GM12892 (cell line): ENCODE results near the gene PRKN.

Experiments
- POLR2A ChIP-seq: IDR thresholded peaks from 2 replicates; pipeline ENCODE4 v1.6.1; 2011; ENCODE audit warnings: low read depth, low read length, control low read depth
- POLR2AphosphoS5 ChIP-seq: IDR thresholded peaks from 2 replicates; pipeline ENCODE4 v1.6.1; 2011; ENCODE audit warnings: low read depth, low read length, control low read depth
- TAF1 ChIP-seq: IDR thresholded peaks from 2 replicates; pipeline ENCODE4 v1.6.1; 2011; ENCODE audit warnings: low read depth, mild to moderate bottlenecking, control low read depth, low read length, borderline replicate concordance

DNA sequence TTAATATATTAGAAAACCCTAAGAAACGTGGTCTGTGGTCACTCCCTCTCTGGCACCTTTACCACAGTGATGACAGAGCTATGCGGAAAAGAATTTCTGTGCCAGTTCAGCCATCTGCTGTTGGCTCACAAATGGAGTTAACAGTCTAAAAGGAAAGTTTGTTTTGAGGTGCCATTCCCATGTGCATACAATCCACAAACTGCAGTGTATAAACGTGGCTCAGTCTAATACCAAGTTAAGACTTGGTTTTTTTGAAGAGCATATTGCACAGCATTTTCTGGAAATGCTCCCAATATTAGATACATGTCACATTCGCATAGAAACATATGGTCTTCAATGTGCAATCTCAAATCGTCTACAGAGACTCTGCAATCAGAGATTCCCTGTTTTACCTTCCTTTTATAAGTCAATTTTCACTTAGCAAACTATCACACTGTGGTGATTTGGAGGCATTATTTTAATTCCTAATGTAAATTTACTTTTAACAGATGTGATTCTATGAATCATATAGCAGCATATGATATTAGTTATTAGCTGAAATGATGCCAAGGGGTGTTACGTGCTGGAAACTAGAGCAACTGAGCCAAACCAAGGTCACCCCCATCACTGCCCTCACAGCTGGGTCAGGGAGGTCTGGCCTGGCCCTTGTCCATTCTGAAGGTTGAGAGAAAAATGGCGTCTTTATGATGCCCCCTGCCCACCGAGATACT, 383.5 kb downstream of the PRKN start:
- TF ChIP-seq POLR2A: no peak
- TF ChIP-seq POLR2AphosphoS5: no peak
- TF ChIP-seq TAF1: no peak
